NCI-H2107 (cell line): Measurements from ENCODE around the gene DTD1.

ENCODE experiments used
- DNase-seq: peaks from one replicate; lab custom pipeline; 2025; lab: John Stamatoyannopoulos, UW

Gene DTD1

DNA sequence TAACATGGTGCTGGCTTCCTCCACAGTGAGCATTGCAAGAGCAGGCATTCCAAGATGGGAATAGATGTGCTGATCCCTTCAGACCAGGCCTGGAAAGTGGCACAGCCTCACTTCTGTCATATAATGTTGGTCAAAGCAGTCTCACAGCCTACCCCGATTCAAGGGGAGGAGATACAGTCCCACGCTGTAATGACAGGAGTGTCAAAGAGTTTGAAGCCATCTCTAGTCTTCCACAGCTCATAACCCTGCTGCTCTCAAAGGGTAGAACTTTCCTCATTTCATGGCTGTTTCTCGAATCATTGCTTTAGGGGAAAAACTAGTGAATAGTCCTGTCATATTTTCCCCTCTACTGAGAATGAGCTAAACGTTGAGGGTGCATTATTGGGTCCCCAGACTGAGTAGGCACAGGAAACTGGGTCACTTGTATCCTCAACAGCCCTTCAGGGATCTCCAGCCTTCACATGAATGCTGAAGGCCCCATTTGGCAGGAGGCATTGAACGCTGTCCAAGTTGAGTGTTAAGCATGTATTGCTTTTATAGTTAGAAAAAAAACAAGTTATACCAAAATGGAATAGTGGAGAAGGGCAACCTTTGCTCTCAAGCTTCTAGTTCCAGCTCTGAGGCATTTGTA, 27.3 kb downstream of the DTD1 start:
- DNase-seq: no peak

DNA sequence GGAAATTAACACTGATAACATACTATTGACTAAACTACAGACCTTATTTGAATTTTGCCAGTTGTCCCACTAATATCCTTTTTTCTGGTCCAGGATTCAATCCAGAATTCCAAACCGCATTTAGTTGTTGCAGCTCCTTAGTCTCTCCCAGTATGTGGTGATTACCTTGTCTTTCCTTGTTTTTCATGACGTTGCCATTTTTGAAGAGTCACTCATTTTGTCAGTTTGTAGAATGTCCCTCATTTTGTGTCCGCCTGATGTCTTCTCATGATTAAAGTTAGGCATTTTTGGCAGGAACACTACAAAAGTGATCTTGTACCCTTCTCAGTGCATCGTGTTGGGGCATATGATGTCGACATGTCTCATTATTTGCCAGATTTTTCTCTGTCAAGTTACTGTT, 33.1 kb downstream of the DTD1 start:
- DNase-seq: no peak

DNA sequence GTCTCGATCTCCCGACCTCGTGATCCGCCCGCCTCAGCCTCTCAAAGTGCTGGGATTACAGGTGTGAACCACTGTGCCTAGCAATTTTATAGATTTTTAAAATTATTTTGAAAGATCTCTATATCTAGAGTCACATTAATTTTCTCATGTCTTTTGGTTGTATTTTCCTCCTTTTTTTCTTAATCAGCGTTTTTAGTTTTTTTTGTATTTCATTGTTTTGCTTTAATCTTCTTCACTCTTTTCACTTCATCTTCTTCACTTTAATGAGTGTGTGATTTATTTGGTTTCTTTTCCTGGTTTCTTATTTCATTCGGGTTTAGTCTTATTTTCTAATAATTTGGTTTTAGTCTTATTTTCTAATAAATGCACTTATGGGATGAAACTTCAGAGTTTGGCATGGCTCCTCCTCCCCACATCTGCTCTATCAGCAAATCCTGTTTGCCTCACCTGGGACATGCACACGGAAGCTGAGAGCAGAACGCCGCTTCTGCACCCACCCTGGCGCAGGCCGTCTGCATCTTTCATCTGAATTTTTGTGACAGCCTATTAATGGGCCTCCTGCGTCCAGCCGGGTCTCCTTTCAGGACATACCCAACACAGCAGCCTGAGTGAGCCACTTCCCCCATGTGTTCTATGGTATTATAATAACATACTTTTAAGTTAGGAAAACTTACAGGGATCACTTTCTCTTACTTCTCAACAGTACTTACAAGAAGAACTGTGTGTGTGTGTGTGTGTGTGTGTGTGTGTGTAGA, 35.5 kb downstream of the DTD1 start:
- no peak for DNase-seq

GRCh38 chr20:18624948-18625347, 37.1 kb downstream of the DTD1 start:
- no peak for DNase-seq

DNA sequence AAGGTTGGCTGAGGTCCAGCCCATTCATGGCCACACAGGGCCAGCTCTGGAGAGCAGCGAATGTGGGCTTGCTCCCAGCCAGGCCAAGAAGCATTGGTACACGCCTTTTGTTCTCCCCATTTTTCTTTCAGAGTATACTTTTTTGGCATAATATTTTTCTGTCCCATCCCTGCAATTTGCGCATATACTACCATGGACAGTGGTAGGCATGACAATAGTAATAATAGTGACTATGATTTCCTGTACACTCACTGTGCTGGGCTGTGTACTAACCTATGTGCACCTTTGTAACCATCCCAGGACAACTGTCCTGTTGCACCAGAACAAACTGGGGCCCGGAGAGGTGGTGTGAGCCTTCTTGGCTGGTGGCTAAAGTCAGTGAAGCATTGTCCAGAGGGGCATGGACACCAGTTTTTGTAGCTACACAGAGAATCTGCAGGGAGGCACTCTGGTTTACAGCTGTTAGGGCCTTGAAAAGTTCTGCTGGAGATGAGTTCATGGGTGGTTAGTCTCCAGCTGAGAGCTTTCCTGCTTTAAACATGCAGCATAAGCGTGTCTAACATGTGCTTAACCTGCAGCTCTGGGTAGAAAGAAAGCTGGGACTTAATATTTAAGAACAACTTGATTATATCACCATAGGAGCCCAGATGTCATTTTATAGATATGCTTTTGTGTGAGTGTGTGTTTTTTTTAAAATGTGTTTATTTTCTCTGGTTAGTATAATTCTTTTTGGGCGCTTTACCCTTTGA, 38.2 kb downstream of the DTD1 start:
- DNase-seq: no peak

- DNase-seq: no peak
Measured at GRCh38 chr20:18628330-18628920, 40.6 kb downstream of the DTD1 start.

GRCh38 chr20:18632196-18632789, 44.4 kb downstream of the DTD1 start:
- peak; percentile 14 for DNase-seq

- no peak for DNase-seq
Measured at GRCh38 chr20:18633411-18633810, 45.6 kb downstream of the DTD1 start.

- DNase-seq: no peak
Measured at GRCh38 chr20:18634501-18634900, 46.6 kb downstream of the DTD1 start.

DNA sequence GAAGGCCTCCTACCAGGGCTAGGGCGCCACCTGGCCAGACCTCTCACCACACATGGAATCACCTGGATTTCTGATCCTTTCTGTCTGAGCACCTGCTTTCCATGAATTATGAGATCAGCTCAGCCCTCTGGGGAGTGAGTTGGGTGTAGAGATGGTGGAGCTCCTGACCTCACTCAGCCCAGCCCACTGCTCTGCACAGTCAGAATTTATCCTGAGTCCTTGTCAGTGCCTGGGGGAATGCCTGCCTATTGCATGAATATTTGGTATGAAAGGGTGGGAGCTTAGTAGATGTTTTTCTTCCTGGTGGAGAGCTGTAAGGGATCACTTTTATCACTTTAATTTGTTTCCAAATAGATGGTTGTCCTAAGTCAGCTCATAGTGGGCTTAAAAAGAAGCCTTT, 47.5 kb downstream of the DTD1 start:
- no peak for DNase-seq

DNA sequence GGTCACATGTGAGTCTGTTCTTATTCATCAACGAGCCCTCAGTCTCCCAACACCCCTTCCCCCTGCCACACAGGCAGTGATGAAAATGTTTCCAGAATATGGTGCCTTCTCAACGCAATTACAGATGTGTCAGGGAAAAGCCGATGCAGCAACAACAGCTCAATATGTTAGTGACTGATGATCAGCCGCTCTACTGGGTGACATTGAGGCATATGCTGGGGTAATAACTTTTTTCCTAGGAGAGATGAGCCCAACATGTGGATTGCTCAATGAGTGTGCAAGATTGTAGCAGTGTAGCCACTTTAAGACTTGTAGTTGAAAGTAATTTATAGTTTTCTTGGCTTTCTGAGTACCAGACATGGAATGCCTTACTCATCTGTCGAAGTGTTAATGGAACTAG, 49.4 kb downstream of the DTD1 start:
- no peak for DNase-seq

DNA sequence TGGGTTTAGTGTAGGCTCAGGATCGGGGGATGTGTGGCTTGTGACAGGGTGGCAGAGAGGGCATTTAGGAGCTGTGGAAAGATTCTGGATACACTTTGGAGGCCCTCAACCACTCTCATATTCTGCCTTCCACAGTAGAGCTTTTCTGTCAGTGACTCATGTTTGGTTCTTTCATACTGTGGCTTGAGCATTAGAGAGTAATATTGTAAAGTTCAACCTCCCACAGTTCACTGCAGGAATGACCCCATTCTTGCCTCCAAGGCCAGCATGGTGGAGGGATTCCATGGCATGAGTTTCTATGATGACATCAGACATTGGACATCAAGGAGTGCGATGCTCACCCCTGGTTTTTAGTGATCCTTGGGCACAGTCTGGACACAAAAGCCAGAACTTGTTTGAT, 50.9 kb downstream of the DTD1 start:
- DNase-seq: no peak

DNA sequence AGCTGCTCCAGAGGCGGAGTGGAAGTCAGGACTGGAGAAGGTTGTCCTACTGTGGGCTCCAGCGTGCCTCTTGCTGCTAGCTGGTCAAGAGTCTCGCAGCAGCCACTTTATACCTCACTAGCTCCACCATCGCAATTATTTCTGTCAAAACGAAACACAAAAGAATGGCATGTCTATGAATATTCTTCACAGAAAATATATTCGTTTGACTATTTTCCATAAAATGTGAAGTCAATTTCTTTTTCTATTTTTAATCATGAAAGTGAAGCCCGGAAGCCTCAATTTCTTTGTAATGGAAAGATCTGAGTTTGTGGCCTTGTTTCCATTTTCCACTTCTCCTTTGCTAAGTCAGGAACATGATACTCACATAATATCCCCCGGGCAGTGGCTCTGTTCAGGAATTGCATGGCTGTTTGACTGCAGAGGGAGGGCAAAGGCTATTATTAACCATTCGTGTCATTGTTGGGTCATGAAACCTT, 51.7 kb downstream of the DTD1 start:
- no peak for DNase-seq

GRCh38 chr20:18645196-18645745, 57.4 kb downstream of the DTD1 start:
- DNase-seq: no peak

- no peak for DNase-seq
Measured at GRCh38 chr20:18645851-18646250, 58.0 kb downstream of the DTD1 start.

- DNase-seq: no peak
Measured at GRCh38 chr20:18647777-18648176, 59.9 kb downstream of the DTD1 start.

DNA sequence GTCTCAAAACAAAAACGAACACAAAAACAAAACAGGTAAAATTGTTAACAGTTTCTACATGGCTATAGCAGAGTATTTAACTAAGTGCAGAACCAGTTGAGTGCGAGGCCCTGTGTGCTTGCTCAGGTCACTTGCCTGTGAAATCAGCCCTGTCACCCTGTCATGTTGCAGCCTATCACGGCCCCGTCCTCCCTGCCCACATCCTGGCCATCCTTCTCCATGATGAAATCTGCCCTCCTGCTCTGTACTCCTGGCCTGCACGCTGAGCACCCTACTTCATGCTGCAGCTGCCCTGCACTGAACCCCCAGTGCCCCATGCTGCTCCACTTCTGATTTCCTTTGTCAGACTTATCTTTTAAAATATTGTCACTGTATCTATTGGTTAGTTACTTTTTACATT, 62.4 kb downstream of the DTD1 start:
- no peak for DNase-seq

DNA sequence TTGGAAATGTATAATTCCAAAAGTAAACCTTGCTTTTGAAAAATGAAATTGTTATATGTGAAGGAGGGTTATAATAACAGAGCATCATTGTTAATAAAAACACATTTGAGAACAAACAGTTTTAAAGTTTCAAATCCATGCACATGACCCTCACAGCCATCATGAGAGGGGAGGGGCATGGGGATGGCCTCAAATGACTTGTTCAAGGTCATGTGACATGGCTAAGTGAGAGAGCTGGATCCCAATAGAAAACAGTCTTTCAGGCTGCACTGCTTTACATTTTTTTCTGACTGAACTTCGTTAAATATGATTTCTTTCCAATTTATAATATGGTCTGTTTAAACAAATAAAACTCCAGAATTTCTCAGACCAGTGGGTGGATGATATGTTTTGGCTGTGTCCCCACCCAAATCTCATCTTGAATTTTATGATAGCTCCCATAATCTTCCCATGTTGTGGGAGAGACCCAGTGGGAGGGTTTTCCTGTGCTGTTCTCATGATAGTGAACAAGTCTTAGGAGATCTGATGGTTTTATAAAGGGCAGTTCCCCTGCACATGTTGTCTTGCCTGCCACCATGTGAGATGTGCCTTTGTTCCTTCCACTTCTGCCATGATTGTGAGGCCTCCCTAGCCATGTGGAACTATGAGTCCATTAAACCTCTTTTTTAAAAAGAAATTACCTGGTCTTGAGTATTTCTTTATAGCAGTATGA, 66.0 kb downstream of the DTD1 start:
- DNase-seq: no peak

DNA sequence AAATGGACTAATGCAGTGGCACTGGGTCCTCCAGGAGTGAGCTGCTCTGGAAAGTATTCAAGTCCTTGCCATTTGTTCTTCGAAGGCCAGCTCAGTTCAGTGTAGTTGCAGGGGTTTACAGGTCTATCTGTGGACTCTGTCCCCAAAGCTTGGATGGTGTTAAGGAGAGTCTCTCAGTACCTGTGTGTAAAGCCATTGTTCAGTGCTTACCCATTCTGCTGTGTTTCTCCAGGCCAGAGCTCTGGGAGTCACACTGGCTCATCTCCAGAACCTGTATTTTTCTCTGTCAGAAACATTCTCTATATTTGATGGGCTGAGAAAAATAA, 66.6 kb downstream of the DTD1 start:
- no peak for DNase-seq

DNA sequence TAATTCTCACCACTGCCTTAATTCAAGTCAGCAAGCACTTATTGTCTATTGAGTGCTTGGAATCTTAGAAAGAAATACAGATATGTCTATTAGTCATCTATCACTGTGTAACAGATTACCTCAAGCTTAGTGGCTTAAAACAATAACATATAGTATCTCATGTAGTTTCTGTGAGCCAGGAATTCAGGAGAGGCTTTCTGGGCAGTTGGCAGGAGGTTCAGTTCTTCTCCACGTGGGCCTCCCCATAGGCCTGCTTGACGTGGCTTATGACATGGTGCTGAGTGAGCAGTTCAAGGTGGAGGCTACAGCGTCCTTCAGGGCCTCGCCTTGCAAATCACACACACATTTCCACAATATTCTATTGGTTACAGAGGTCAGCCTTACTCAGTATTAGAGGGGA, 69.7 kb downstream of the DTD1 start:
- no peak for DNase-seq

DNA sequence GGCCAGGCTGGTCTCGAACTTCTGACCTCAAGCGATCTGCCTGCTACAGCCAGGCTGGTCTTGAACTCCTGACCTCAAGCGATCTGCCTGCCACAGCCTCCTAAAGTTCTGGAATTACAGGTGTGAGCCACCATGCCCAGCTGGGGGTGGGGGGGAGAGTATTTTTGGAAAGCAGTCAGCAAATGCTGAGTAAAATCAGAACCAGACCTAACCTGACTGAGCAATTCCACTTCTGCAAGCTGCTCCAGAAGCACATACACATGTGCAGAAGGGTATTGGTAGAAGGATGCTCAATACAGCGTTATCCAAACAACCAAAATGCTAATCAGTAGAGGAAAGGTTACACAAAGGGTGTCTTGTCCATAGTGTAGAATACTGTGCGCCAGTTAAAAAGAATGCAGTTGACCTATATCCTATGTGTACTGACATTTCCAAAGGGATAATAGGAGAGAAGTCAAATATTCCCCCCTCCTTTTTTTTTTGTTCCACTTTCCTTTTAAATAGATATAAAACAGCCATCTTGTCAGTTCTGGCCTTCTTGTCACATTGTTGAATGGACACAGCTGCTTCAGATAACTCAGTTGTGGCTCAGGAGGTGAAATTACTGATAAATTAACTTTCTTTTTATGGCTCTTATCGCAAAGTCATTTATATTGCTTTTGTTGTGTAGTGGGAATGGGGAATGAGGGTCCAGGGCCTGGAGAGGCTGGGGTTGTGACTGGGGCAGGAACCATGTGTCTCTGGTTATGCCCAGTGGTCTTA, 74.6 kb downstream of the DTD1 start:
- no peak for DNase-seq
